ENCODE results near the gene SCEL.

DNA sequence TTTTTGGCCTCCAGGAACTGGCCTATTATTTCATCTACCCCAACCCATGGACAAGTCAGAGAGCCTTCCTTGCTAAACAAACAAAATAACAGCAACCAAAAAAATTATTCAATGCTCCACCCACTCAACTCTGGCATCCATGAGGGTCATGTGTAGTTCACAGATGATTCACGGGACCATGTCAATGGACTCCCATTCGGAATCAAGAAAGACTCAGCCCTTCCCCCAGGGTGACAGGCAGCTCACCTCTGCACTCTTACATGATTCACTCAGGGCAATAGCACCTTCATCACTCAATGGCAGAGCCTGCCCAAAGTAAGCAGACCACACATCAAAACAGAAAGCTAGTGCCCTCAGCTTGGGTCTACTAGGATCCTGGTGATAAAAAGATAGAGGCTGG is 14.3 kb upstream of the SCEL start:
- TF ChIP-seq POLR2AphosphoS5 (IDR thresholded peaks at IDR 0.05; ENCODE audit: insufficient read depth, low read depth, low read length) (peak; percentile 57), POLR2A (IDR thresholded peaks at IDR 0.05; ENCODE audit: low read depth, low read length) (no peak), MYC (IDR thresholded peaks at IDR 0.05; ENCODE audit: low read depth, low read length) (no peak), MAX (IDR thresholded peaks at IDR 0.05; ENCODE audit: insufficient read depth, insufficient read length) (no peak)
- TF ChIP-seq, protein P1, sequence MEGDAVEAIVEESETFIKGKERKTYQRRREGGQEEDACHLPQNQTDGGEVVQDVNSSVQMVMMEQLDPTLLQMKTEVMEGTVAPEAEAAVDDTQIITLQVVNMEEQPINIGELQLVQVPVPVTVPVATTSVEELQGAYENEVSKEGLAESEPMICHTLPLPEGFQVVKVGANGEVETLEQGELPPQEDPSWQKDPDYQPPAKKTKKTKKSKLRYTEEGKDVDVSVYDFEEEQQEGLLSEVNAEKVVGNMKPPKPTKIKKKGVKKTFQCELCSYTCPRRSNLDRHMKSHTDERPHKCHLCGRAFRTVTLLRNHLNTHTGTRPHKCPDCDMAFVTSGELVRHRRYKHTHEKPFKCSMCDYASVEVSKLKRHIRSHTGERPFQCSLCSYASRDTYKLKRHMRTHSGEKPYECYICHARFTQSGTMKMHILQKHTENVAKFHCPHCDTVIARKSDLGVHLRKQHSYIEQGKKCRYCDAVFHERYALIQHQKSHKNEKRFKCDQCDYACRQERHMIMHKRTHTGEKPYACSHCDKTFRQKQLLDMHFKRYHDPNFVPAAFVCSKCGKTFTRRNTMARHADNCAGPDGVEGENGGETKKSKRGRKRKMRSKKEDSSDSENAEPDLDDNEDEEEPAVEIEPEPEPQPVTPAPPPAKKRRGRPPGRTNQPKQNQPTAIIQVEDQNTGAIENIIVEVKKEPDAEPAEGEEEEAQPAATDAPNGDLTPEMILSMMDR (IDR thresholded peaks at IDR 0.05; ENCODE audit: extremely low read depth in 1 of 2, insufficient read depth in 1 of 2, low read depth in 1 of 2, low read length in 2 of 2) = no peak

Data from endothelial cell of umbilical vein (primary cell).